Eye (tissue), 1 donor: ENCODE results near the gene TSPAN3.
A peak's percentile ranks its signal among the peaks of the same experiment; 100 is the strongest.

Experiments
- DNase-seq: peaks from one replicate; pipeline ENCODE4 v3.0.0-alpha.2; 2015

The TSPAN3 gene

GRCh38 chr15:77032647-77033416 lies 38.1 kb downstream of the TSPAN3 start:
- DNase-seq = no peak

- no peak for DNase-seq
These were observed 38.8 kb downstream of the TSPAN3 start for GRCh38 chr15:77032052-77032646.

- DNase-seq = peak; percentile 70
These were observed 39.4 kb downstream of the TSPAN3 start for GRCh38 chr15:77031376-77032050.

- DNase-seq = no peak
These were observed 40.0 kb downstream of the TSPAN3 start for GRCh38 chr15:77030928-77031375.

- peak; percentile 50 for DNase-seq
These were observed 40.6 kb downstream of the TSPAN3 start for GRCh38 chr15:77030048-77030927.

DNA sequence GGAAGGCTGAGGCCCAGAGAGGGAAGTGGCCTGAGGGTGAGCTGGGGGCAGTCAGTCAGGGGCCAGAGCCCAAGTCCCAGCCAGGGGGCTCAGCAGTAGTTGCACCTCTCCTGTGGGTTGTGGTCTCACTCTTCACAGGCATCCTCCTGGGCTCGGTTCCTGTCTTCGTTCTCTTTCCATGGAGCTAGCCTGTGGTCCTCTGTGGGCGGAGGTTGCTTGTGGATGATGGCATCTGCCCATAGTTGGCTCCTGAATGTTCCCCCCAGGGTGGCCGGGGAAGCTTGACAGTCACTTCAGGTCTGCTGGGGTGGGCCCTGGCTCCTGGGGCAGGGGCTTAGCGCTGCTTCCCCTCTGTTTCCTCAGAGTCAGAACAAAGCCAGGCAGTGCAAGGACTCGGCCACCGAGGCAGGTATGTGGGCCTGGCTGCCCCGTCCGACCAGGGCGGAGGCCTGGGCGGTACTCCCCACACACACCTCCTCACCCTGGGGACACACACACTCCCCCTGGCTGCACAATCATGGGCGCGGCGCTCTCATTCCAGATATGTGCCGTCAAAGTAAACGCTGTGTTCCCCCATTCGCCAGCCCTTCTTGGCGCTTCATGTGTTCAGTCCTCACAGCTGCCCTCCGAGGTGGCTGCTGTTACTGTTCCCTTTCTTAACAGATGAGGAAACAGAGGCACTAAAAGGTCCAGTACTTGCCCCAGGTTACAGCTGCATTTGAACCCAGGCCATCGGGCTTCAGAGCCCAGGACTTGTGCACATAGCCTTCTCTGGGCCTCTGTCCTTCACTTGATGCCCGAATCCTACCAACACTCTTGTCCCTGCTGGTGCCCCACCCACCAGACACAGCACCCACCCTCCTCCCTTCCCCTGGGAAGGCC lies 41.5 kb downstream of the TSPAN3 start:
- DNase-seq = no peak

GRCh38 chr15:77028451-77029165 lies 42.3 kb downstream of the TSPAN3 start:
- no peak for DNase-seq

DNA sequence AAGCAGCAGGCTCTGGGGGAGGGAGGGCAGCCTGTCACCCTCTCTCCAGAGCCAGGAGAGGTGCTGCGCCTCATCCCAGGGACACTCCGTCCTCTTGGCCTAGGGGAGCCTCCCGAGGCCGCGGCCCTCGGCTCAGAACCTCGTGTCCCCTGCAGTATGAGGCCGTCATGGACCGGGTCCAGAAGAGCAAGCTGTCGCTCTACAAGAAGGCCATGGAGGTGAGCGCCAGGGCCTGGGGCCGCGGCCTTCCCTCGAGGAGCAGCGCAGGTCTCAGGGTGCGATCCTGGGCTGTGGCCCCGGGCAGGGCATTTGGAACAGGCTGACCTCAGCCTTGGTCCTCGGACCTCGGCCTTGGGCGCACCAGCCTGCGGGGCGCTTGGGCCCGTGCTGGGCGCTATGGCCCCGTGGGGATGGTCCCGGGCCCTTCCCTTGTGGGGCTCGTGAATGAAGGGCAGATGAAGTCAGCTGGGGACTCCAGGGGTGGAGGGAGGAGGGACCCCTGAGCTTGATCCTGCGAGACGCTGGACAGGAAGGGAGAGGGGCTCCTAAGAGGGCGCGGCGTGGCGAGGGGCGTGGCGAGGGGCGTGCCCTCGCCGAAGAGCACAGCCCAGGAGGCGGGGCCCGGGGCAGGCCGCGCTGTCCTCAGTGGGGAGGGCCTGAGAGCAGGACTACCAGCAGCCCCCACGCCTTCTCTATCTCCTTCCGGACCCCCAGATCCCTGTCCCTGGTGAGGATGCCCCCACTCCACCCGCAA lies 43.0 kb downstream of the TSPAN3 start:
- peak; percentile 60 for DNase-seq

- DNase-seq = no peak
These were observed 43.7 kb downstream of the TSPAN3 start for GRCh38 chr15:77027111-77027696.

DNA sequence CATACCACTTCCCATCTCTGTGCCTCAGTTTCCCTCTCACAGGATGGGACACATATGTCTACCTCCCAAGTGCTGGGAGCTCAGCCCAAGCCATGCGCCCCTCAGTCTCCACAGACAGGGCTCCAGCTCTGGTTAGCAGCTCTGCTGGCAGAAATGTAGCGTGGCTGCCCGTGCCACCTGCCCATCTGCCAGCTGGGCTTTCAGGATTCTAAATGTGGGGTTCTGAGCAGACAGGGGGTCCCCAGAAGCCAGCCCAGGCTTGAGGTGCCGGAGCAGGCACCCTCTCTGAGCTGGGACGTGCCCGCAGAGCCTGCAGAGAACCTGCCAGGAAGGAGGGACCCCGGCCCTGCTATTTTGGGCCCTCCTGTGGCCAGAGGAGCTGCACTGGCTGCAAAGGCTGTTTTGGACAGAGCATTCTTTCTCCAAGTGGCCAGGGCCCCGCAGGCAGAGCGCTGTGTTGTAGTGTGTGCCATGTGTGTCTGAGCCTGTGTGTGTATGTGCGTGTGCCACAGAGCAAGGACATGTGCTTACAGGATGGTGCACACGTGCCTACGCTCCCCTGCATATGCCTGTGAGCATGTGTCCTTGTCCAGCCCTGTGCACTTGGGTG lies 44.3 kb downstream of the TSPAN3 start:
- no peak for DNase-seq

- no peak for DNase-seq
These were observed 44.9 kb downstream of the TSPAN3 start for GRCh38 chr15:77025941-77026411.

DNA sequence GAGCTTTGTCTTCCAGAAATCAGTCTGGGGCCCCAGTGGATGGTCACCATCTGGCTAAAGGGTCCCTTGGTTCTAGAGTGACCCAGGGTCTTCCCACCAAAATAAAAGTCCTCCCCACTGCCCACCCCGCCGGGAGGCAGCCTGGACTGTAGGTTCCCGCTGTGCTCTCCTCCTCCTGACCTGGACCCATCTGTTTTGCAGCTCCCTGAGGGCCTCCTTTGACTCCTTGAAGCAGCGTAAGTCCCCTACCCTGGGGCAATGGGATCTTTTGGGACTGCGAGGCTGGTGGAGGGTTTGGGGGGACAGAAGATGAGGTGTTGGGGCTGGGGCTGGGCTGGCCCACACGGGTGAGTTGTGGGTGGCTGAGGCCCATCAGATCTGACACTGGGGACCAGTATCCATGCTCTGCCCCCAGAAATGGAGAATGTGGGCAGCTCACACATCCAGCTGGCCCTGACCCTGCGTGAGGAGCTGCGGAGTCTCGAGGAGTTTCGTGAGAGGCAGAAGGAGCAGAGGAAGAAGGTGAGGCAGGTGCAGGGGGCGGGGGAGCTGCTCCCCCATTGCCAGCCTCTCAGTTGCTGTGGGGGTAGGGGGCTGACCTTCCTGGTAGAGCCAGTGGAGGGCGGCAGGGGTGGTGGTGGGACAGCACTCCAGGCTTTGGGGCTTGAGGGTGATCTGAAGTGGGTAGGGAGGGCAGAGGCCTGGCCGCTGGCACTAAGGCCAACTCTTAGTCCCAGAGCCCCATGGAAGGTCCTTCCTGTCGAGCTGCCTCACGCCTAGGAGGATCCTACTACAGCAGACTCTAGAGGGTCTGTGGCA lies 45.6 kb downstream of the TSPAN3 start:
- no peak for DNase-seq

DNA sequence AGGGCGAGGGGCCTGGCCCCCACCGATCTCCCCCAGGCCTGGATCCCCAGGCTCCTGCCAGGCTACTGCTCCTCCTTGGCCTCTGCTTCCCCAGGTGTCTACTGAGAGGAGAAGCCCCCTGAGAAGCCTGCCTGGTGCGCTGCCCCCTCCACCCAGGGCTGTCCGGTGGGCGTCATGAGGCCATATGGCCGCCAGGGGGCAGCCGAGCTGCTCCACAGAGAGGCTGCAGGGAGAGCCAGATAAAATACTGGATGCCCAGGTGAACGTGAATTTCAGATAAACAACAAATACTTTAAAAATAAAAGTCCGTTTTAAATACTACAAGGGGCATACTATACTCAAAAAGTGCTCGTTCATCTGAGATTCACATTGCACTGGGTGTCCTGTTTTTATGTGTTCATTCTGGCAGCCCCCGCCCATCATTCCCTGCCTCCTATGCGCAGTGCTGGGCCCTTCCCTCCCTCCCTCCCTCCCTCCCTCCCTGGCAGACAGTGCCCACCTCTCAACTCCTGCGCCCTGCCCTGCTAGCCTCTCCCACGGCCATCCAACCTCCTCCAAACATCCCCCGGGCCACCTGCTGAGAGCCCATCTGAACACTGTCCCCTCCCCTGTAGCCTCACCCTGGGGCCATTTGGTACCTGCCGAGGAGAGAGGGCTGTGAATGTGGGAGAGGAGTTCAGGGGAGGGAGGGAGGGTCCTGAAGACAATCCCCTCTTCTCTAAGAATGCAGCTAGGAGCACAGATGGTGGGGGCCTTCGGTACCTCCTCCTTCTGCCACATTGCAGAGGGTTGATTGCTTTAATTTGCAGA lies 46.4 kb downstream of the TSPAN3 start:
- DNase-seq = peak; percentile 84

- no peak for DNase-seq
These were observed 47.2 kb downstream of the TSPAN3 start for GRCh38 chr15:77023576-77024272.

GRCh38 chr15:77022646-77023575 lies 48.0 kb downstream of the TSPAN3 start:
- DNase-seq = no peak
